GM12874 (cell line): ENCODE measurements around the gene SLC5A1.

Experiments used
- TF ChIP-seq, protein P1 (sequence below): IDR thresholded peaks from 2 replicates; pipeline ENCODE4 v1.5.1; 2011; ENCODE audit warnings: low read depth, mild to moderate bottlenecking, control low read depth, low read length, moderate library complexity; ENCODE audit not compliant: insufficient read depth

The SLC5A1 gene

DNA sequence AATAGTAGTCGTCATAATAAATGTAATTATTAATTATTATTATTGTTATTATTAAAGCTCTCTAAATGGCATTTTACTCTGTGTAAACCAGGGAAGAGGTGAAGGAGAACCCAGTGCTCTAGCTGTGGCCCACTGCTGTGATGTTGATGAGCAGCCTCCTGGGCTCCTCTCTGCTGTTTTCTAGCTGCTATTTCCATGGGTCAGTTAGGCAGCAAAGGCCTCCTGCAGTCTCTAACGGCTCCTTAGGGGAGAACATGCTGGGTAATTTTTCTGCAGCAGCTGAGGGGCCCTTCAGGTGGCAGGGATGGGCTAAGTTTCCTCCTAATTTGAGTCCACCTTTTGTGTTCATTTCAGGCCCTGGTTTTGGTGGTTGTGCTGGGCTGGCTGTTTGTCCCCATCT, 24.6 kb downstream of the SLC5A1 start:
- TF ChIP-seq, protein P1, sequence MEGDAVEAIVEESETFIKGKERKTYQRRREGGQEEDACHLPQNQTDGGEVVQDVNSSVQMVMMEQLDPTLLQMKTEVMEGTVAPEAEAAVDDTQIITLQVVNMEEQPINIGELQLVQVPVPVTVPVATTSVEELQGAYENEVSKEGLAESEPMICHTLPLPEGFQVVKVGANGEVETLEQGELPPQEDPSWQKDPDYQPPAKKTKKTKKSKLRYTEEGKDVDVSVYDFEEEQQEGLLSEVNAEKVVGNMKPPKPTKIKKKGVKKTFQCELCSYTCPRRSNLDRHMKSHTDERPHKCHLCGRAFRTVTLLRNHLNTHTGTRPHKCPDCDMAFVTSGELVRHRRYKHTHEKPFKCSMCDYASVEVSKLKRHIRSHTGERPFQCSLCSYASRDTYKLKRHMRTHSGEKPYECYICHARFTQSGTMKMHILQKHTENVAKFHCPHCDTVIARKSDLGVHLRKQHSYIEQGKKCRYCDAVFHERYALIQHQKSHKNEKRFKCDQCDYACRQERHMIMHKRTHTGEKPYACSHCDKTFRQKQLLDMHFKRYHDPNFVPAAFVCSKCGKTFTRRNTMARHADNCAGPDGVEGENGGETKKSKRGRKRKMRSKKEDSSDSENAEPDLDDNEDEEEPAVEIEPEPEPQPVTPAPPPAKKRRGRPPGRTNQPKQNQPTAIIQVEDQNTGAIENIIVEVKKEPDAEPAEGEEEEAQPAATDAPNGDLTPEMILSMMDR, result no peak

DNA sequence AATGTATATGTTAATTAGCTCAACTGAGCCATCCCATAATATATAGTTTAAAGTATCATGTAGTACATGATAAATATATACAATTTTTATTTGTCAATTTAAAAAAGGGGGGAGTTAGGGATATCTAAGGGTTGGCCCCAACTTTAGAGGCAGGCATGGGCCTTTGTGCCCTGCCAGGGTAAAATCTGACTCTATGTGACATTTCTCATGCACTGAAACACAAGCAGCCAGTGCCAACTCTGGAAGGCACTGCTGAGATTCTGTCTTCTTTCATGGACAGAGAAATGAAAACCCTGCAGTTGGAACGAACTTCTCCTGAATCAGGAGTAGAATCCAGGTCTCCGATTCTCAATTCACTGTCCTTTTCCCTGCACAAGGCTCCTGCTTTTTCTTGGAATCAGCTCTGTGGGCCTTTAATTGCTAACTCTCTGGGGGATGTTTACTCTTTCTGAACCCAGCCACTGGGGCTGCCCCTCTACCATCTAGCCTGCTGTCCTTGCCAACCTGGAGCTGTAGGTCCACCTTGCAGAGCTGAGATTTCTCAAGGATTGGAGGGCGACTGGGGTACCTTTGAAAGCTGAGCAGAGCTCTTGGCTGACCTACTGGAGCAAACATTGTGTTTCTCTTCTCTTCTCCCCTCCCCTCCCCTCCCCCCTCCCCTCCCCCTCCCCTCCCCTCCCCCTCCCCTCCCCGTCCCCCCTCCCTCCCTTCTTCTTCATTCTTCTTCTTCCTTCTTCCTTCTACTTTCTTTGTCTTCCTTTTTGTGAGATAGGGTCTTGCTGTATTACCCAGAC, 26.7 kb downstream of the SLC5A1 start:
- TF ChIP-seq, protein P1, result no peak

DNA sequence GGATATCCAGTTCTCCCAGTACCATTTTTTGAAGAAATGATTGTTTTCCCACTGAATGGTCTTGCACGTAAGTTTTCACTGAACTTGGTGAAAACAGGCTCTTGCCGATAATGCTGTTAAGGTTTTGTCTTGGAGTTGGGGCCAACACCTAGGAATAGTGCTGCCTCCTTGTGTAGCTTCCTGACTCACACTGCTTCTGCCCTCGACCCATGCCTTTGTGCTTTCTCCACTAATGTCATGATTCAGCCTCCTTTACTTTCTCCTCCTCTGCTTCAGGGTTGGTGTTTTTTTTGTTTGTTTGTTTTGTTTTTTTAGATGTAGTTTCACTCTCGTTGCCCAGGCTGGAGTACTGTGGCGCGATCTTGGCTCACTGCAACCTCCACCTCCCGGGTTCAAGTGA, 30.2 kb downstream of the SLC5A1 start:
- TF ChIP-seq, protein P1, result no peak

DNA sequence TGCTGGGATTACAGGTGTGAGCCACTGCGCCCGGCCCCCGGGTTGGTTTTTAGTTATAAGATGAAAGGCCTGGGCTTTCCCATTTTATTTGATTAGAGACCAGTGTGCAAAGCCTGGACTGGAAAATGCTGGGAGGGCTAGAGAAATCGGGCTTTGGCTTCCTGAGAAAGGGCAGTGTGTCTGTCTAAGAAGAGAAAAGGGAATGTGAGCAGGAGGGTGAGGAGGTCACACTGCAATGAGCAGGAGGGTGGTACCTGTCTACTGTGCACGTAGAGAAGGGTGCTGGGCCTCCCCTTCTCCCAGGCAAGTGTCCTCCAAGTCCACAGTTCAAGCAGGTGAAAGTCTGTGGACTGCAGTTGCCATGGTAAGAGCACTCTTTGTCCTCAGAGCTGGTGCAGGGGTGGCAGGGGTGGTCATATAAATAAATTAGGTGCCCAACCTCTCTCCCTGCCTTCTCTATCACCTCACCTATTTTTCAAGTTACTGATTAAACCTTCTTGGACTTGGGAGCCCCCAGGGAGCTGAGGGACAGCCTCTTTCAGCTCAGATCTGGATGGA, 30.8 kb downstream of the SLC5A1 start:
- TF ChIP-seq, protein P1, result no peak

DNA sequence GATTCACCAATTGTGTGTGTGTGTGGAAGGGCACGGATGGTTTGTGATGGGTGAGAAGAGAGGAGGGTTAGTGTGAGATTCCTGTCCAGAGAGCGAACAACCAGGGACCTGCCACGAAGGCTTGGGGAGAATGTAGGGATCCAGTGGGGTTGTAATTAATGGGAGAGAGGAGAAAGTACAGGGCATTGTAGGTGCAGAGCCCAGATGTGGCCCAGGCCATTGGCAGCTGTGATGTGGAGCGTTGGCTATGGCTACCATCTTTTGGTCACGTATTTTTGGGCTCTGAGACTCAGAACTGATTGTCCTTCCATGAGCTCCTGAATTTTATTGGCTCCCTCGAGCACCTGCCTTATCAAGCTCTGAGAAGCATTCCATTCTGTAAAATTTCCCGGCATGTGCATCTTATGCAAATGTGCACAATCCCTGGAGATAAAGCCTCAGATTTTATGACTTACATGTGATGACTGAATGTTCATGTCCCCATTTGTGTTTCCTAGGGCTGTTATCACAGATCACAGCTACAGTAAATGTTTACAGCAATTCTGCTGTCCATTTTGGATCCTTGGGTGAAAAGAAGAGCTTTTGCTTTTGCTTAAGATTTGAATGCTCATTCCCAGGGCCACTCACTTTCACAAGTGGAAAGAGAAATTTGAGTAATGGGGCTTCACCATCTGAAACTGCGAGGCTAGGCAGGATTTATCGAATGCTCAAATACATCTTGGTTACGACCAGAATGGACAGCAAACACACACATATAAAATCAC, 33.1 kb downstream of the SLC5A1 start:
- TF ChIP-seq, protein P1, result no peak

DNA sequence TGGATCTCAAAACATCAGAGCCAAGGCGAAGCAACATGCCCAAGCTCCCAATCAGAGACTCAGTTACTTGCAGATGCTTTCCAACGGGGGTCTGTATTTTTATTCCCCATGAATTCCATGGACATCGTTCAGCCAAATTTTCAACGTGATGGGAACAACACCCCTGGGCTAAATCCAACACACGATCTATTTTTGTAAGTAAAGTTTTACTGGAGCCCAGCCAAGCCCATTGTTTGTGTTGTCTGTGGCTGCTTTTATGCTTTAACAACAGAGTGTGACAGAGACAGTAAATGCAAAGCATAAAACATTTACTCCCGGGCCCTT, 33.7 kb downstream of the SLC5A1 start:
- TF ChIP-seq, protein P1, result no peak

DNA sequence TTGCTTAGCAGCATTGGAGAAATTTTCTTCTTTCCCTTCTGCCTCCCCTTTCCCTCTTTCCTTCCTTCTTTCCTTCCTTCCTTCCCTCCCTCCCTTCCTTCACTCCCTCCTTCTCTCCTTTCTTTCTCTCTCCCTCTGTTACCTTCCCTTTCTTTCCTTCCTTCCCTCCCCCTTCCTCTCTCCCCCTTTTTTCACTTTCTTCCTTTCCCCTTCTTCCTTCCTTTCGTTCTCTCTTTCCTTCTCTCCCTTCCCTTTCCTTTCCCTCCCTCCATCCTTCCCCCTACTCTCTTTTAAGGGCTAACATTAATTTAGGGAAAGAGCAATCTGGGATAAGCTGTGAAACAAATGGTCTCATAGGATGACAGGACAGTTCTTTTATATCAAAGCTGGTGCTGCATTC, 34.1 kb downstream of the SLC5A1 start:
- TF ChIP-seq, protein P1, result no peak
